ENCODE results near the gene DNAJC5. TPM values are rescaled to one million over a fixed set of nuclear protein-coding genes. Genes with fewer than 3 reads are reported as not detected.

The DNAJC5 gene
- total and polyA plus RNA-seq, 9 of the 15 experiments (the other 6 are each of a cell fraction or from before 2014, with no cell fraction given), result 0.95 to 42.8 (median 23.4) TPM

DNA sequence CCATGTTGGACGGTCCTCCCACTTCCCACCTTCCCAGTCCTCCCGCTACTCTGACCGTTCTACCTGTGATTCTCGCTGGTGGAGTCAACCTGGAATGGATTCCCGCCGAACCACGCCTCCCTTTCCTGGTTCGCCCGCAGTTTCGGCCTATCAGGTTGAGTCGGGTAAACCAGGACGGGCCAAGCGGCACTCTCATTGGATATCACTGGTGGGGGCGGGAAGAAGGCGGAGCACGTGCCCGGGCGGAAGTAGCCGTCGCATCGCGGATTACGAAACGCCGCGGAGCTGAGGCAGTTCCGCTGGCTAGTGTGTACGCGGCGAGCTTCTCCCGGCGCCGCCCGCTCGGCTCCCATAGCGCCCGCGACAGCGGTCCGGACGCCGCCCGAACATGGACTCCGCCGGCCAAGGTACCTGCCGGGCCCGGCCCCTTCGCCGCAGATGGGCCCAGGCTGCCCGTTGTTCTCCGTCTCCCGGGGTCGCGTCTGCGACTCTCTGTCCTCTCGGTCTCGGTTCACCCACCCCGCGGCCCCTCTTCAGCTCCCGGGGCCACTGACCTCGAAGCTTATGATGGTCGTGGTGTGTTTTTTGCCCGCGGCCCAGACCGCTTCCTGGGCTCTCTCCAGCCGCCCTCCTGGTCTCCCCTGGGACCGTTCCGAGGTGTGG, 29.8 kb upstream of the DNAJC5 start, which contains the start of gene TPD52L2:
TSS of gene TPD52L2 (plus strand) at position 293 of the 663 bp plus-strand sequence. CDS start at position 389, 96 bp downstream.
- Histone ChIP-seq H3K9me3 (replicated peaks; ENCODE audit: control insufficient read depth, insufficient read depth, low read depth, low read length) (no peaks in the 10 kb centered on the region), H3K27me3 (ENCODE audit: control insufficient read depth in 2 of 2, insufficient read depth in 2 of 2, low read length in 2 of 2) (no peaks in the 10 kb centered on the region), H3K9me1 (ENCODE audit: control insufficient read depth, insufficient read depth, low read length) (no peaks in the 10 kb centered on the region), H3K79me2 (ENCODE audit: control insufficient read depth, insufficient read depth, low read length) (peaks cover 51% of the 10 kb centered on the region), H4K20me1 (replicated peaks; ENCODE audit: control insufficient read depth, insufficient read depth, low read length) (no peaks in the 10 kb centered on the region), H3K9ac (ENCODE audit: insufficient read depth in 1 of 2, low read depth in 2 of 2, low read length in 2 of 2) (peak within 1 kb of the TSS; percentile 93 to 97), H3K4me1 (replicated peaks in 1 of 2; ENCODE audit: control insufficient read depth in 2 of 2, insufficient read depth in 2 of 2, low read length in 2 of 2) (peaks cover 9 to 63% of the 10 kb centered on the region in 2 experiments; a peak in 4 of 5 replicates), H2AFZ (ENCODE audit: low read depth, low read length) (peak within 1 kb of the TSS; percentile 82), H3K36me3 (ENCODE audit: control insufficient read depth, insufficient read depth, low read length) (peaks cover 50% of the 10 kb centered on the region), H3K4me2 (ENCODE audit: insufficient read depth, low read length) (peak within 1 kb of the TSS; percentile 85), H3K27ac (ENCODE audit: extremely low read depth, low read depth, low read length) (peak within 1 kb of the TSS; percentile 89), H3K4me3 (peak within 1 kb of the TSS; percentile 95)
- ATAC-seq (peak; percentile 91), DNase-seq (ENCODE audit: extremely low read depth in 1 of 4, low spot score in 3 of 4) (peak; percentile 94 to 99 (median 97)), FAIRE-seq (peak; percentile 100)
- in situ Hi-C loops (cut with MboI) (loop anchor here (5.0 kb wide), 1 partner anchor 158 kb away; the partner anchor contains the start of genes ARFRP1 and ZGPAT), intact Hi-C loops (cut with micrococcal nuclease) (loop anchor here (2.0 to 10.0 kb wide), 4 partner anchors 46 to 310 kb away; partner anchors contain the start of genes ARFRP1, FNDC11 and SAMD10)
- under 1% methylated on average over 62 of the region's 68 CpGs for WGBS (ENCODE audit: insufficient coverage, low coverage, missing lambda C conversion rate)
- ChIA-PET CTCF (ENCODE audit: low intra/inter-chr PET ratio) (interaction anchor here (0.7 to 2.4 kb wide), 5 partner anchors 21 to 285 kb away, joined by 3 to 18 read pairs (median 3); partner anchors contain the start of genes ARFRP1 and ZGPAT), POLR2A (interaction anchor here (0.5 to 3.2 kb wide), 28 partner anchors 9 to 805 kb away, joined by 3 to 39 read pairs (median 3); partner anchors contain the start of genes ARFRP1, DNAJC5, RTEL1 and STMN3)
- BruUV-seq (replicated peaks), result no TSS peak
- TF ChIP-seq, protein P1, sequence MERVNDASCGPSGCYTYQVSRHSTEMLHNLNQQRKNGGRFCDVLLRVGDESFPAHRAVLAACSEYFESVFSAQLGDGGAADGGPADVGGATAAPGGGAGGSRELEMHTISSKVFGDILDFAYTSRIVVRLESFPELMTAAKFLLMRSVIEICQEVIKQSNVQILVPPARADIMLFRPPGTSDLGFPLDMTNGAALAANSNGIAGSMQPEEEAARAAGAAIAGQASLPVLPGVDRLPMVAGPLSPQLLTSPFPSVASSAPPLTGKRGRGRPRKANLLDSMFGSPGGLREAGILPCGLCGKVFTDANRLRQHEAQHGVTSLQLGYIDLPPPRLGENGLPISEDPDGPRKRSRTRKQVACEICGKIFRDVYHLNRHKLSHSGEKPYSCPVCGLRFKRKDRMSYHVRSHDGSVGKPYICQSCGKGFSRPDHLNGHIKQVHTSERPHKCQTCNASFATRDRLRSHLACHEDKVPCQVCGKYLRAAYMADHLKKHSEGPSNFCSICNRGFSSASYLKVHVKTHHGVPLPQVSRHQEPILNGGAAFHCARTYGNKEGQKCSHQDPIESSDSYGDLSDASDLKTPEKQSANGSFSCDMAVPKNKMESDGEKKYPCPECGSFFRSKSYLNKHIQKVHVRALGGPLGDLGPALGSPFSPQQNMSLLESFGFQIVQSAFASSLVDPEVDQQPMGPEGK (CRISPR knock-in tag; IDR thresholded peaks at IDR 0.05; ENCODE audit: borderline replicate concordance), result no peak
- TF ChIP-seq TAF9B (IDR thresholded peaks at IDR 0.05; ENCODE audit: partially characterized antibody), result peak; percentile 74
- TF ChIP-seq FOXJ2 (tag; IDR thresholded peaks at IDR 0.05), result peak; percentile 73; the same call in 1 of the 2 replicates
- TF ChIP-seq, protein P2, sequence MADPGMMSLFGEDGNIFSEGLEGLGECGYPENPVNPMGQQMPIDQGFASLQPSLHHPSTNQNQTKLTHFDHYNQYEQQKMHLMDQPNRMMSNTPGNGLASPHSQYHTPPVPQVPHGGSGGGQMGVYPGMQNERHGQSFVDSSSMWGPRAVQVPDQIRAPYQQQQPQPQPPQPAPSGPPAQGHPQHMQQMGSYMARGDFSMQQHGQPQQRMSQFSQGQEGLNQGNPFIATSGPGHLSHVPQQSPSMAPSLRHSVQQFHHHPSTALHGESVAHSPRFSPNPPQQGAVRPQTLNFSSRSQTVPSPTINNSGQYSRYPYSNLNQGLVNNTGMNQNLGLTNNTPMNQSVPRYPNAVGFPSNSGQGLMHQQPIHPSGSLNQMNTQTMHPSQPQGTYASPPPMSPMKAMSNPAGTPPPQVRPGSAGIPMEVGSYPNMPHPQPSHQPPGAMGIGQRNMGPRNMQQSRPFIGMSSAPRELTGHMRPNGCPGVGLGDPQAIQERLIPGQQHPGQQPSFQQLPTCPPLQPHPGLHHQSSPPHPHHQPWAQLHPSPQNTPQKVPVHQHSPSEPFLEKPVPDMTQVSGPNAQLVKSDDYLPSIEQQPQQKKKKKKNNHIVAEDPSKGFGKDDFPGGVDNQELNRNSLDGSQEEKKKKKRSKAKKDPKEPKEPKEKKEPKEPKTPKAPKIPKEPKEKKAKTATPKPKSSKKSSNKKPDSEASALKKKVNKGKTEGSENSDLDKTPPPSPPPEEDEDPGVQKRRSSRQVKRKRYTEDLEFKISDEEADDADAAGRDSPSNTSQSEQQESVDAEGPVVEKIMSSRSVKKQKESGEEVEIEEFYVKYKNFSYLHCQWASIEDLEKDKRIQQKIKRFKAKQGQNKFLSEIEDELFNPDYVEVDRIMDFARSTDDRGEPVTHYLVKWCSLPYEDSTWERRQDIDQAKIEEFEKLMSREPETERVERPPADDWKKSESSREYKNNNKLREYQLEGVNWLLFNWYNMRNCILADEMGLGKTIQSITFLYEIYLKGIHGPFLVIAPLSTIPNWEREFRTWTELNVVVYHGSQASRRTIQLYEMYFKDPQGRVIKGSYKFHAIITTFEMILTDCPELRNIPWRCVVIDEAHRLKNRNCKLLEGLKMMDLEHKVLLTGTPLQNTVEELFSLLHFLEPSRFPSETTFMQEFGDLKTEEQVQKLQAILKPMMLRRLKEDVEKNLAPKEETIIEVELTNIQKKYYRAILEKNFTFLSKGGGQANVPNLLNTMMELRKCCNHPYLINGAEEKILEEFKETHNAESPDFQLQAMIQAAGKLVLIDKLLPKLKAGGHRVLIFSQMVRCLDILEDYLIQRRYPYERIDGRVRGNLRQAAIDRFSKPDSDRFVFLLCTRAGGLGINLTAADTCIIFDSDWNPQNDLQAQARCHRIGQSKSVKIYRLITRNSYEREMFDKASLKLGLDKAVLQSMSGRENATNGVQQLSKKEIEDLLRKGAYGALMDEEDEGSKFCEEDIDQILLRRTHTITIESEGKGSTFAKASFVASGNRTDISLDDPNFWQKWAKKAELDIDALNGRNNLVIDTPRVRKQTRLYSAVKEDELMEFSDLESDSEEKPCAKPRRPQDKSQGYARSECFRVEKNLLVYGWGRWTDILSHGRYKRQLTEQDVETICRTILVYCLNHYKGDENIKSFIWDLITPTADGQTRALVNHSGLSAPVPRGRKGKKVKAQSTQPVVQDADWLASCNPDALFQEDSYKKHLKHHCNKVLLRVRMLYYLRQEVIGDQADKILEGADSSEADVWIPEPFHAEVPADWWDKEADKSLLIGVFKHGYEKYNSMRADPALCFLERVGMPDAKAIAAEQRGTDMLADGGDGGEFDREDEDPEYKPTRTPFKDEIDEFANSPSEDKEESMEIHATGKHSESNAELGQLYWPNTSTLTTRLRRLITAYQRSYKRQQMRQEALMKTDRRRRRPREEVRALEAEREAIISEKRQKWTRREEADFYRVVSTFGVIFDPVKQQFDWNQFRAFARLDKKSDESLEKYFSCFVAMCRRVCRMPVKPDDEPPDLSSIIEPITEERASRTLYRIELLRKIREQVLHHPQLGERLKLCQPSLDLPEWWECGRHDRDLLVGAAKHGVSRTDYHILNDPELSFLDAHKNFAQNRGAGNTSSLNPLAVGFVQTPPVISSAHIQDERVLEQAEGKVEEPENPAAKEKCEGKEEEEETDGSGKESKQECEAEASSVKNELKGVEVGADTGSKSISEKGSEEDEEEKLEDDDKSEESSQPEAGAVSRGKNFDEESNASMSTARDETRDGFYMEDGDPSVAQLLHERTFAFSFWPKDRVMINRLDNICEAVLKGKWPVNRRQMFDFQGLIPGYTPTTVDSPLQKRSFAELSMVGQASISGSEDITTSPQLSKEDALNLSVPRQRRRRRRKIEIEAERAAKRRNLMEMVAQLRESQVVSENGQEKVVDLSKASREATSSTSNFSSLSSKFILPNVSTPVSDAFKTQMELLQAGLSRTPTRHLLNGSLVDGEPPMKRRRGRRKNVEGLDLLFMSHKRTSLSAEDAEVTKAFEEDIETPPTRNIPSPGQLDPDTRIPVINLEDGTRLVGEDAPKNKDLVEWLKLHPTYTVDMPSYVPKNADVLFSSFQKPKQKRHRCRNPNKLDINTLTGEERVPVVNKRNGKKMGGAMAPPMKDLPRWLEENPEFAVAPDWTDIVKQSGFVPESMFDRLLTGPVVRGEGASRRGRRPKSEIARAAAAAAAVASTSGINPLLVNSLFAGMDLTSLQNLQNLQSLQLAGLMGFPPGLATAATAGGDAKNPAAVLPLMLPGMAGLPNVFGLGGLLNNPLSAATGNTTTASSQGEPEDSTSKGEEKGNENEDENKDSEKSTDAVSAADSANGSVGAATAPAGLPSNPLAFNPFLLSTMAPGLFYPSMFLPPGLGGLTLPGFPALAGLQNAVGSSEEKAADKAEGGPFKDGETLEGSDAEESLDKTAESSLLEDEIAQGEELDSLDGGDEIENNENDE (IDR thresholded peaks at IDR 0.05; ENCODE audit: low read depth, low read length), result no peak
